Coronary artery (tissue), 2 donors: ENCODE results near the gene TMEM150B.

Source experiments
- DNase-seq: peaks from one replicate; pipeline ENCODE4 v3.0.0-alpha.2; 2017; ENCODE audit warnings: low spot score
- H3K27ac ChIP-seq, 2 donors: fragments of 200-600 bp; sonication (generic); one replicate each; pipeline ENCODE4 v1.5.1; 2016 to 2019
- H3K4me3 ChIP-seq: fragments of 200-600 bp; sonication (generic); 2 replicates; pipeline ENCODE4 v1.5.1; 2016; ENCODE audit warnings: mild to moderate bottlenecking, moderate library complexity
- CTCF ChIP-seq: fragments of 200-600 bp; sonication (generic); IDR thresholded peaks from one replicate; pipeline ENCODE4 v1.5.1; 2019; ENCODE audit warnings: antibody characterized with exemption

Gene TMEM150B

GRCh38 chr19:55287361-55288079 lies 37.6 kb downstream of the TMEM150B start:
- Histone ChIP-seq H3K27ac (peak overlapping the region in 1 of 2 donors; percentile 6), H3K4me3 (no peak overlapping the region)
- DNase-seq: no peak
- no peak for TF ChIP-seq CTCF

- no peak for TF ChIP-seq CTCF
- DNase-seq: no peak
- Histone ChIP-seq H3K27ac (peak overlapping the region; percentile 89 to 92), H3K4me3 (peak overlapping the region; percentile 76)
These were observed 39.8 kb downstream of the TMEM150B start for GRCh38 chr19:55285229-55285890.

GRCh38 chr19:55284405-55285058 lies 40.6 kb downstream of the TMEM150B start:
- Histone ChIP-seq H3K27ac (peak overlapping the region; percentile 89 to 92), H3K4me3 (peak overlapping the region; percentile 76)

GRCh38 chr19:55283548-55284377 lies 41.4 kb downstream of the TMEM150B start, which contains the start of gene BRSK1:
TSS of gene BRSK1 (plus strand) at chr19:55283997. CDS start at chr19:55284443, 446 bp downstream.
- no peak for DNase-seq
- peak within 1 kb of the TSS; percentile 76 for H3K4me3 ChIP-seq

More at GRCh38 chr19:55284405-55285058, 40.6 kb downstream of the TMEM150B start:
- no peak for DNase-seq
- no peak for TF ChIP-seq CTCF

GRCh38 chr19:55279770-55280643 lies 45.1 kb downstream of the TMEM150B start, which contains the start of gene HSPBP1:
TSS of gene HSPBP1 (minus strand) at chr19:55280110. CDS start at chr19:55279608, 502 bp downstream.
- H3K27ac ChIP-seq: peak within 1 kb of the TSS; percentile 58 to 83
- H3K4me3 ChIP-seq: peak within 1 kb of the TSS; percentile 94
- peak; percentile 95 for DNase-seq
- TF ChIP-seq CTCF: no peak

More at GRCh38 chr19:55283548-55284377, 41.4 kb downstream of the TMEM150B start, which contains the start of gene BRSK1:
- peak within 1 kb of the TSS; percentile 89 to 92 for H3K27ac ChIP-seq
- no peak for TF ChIP-seq CTCF

GRCh38 chr19:55279340-55279739 lies 45.8 kb downstream of the TMEM150B start:
- H3K27ac ChIP-seq: peak overlapping the region; percentile 58 to 83
- peak overlapping the region; percentile 94 for H3K4me3 ChIP-seq
- no peak for DNase-seq
- no peak for TF ChIP-seq CTCF
